HL-60 (cell line): ENCODE data around the gene CCDC97.
"Not testable (repeated sequence)": the region's sequence is repeated elsewhere in the genome, so short reads cannot be mapped to it uniquely, and the experiment has no call there.

Experiments
- DNase-seq, 2 experiments: peaks; one replicate each; pipeline ENCODE4 v3.0.0-alpha.2; 2010 to 2020; ENCODE audit warnings: low read depth in 1 of 2, low spot score in 1 of 2
- H3K27ac ChIP-seq: fragments of 250-450 bp; sonication (Bioruptor Pico); replicated peaks from 2 replicates; pipeline ENCODE4 v1.5.1; 2020; ENCODE audit warnings: mild to moderate bottlenecking, moderate library complexity
- H3K27me3 ChIP-seq: fragments of 250-450 bp; sonication (Bioruptor Pico); 2 replicates; pipeline ENCODE4 v1.5.1; 2021; ENCODE audit warnings: mild to moderate bottlenecking, moderate library complexity; ENCODE audit not compliant: insufficient read depth, poor library complexity, severe bottlenecking
- H3K4me3 ChIP-seq: replicated peaks from 2 replicates; pipeline ENCODE4 v1.5.1; 2011; ENCODE audit warnings: mild to moderate bottlenecking, control low read depth, low read length; ENCODE audit not compliant: insufficient read depth
- CTCF ChIP-seq: IDR thresholded peaks from one replicate; pipeline ENCODE4 v1.5.1; 2011; ENCODE audit warnings: low read length, control low read depth, inconsistent platforms; ENCODE audit not compliant: insufficient read depth
- GABPA ChIP-seq: IDR thresholded peaks from 2 replicates; pipeline ENCODE4 v1.6.1; 2012; ENCODE audit warnings: low read depth
- POLR2AphosphoS5 ChIP-seq: IDR thresholded peaks from 2 replicates; pipeline ENCODE4 v1.6.1; 2012; ENCODE audit warnings: low read depth
- REST ChIP-seq: IDR thresholded peaks from 2 replicates; pipeline ENCODE4 v1.6.1; 2012; ENCODE audit warnings: low read depth; ENCODE audit not compliant: insufficient replicate concordance
- SPI1 ChIP-seq: IDR thresholded peaks from 2 replicates; pipeline ENCODE4 v1.6.1; 2012; ENCODE audit warnings: low read depth, mild to moderate bottlenecking, borderline replicate concordance

Gene CCDC97

GRCh38 chr19:41369769-41370168 is 59.8 kb downstream of the CCDC97 start:
- H3K4me3 ChIP-seq, result no peak overlapping the region
- TF ChIP-seq CTCF (no peak), REST (no peak), SPI1 (no peak), POLR2AphosphoS5 (no peak), GABPA (no peak)
- H3K27me3 ChIP-seq, result no peaks in the 10 kb centered on the region
- no peak for DNase-seq
- H3K27ac ChIP-seq, result no peak overlapping the region

- DNase-seq, H3K27me3 ChIP-seq, H3K4me3 ChIP-seq, H3K27ac ChIP-seq: not testable (repeated sequence)
These were observed 61.1 kb downstream of the CCDC97 start for GRCh38 chr19:41371119-41371518.

- Histone ChIP-seq H3K27ac (no peak overlapping the region), H3K4me3 (no peak overlapping the region), H3K27me3 (no peaks in the 10 kb centered on the region)
- no peak for DNase-seq
- TF ChIP-seq POLR2AphosphoS5 (no peak), GABPA (no peak), SPI1 (no peak), REST (no peak), CTCF (no peak)
These were observed 61.6 kb downstream of the CCDC97 start for GRCh38 chr19:41371541-41371940.

GRCh38 chr19:41372501-41372900 is 62.5 kb downstream of the CCDC97 start:
- H3K27ac ChIP-seq, result no peak overlapping the region
- DNase-seq, result no peak
- no peak overlapping the region for H3K4me3 ChIP-seq
- no peaks in the 10 kb centered on the region for H3K27me3 ChIP-seq
- TF ChIP-seq POLR2AphosphoS5, result no peak
- no peak for TF ChIP-seq CTCF
- no peak for TF ChIP-seq GABPA
- no peak for TF ChIP-seq SPI1
- no peak for TF ChIP-seq REST
